HL-60 (cell line): ENCODE measurements around the gene FAM114A2.

Source experiments
- DNase-seq, 2 experiments: peaks; one replicate each; pipeline ENCODE4 v3.0.0-alpha.2; 2010 to 2020; ENCODE audit warnings: low read depth in 1 of 2, low spot score in 1 of 2
- H3K27ac ChIP-seq: fragments of 250-450 bp; sonication (Bioruptor Pico); replicated peaks from 2 replicates; pipeline ENCODE4 v1.5.1; 2020; ENCODE audit warnings: mild to moderate bottlenecking, moderate library complexity
- H3K27me3 ChIP-seq: fragments of 250-450 bp; sonication (Bioruptor Pico); 2 replicates; pipeline ENCODE4 v1.5.1; 2021; ENCODE audit warnings: mild to moderate bottlenecking, moderate library complexity; ENCODE audit not compliant: insufficient read depth, poor library complexity, severe bottlenecking
- H3K4me3 ChIP-seq: replicated peaks from 2 replicates; pipeline ENCODE4 v1.5.1; 2011; ENCODE audit warnings: mild to moderate bottlenecking, control low read depth, low read length; ENCODE audit not compliant: insufficient read depth
- GABPA ChIP-seq: IDR thresholded peaks from 2 replicates; pipeline ENCODE4 v1.6.1; 2012; ENCODE audit warnings: low read depth
- POLR2AphosphoS5 ChIP-seq: IDR thresholded peaks from 2 replicates; pipeline ENCODE4 v1.6.1; 2012; ENCODE audit warnings: low read depth
- SPI1 ChIP-seq: IDR thresholded peaks from 2 replicates; pipeline ENCODE4 v1.6.1; 2012; ENCODE audit warnings: low read depth, mild to moderate bottlenecking, borderline replicate concordance
- long read RNA-seq: library from polyadenylated mRNA; unstranded; transcript quantifications from one replicate; pipeline ENCODE4 v2.0.0, GENCODE V29; 2020
- TF ChIP-seq, protein P1 (sequence below): IDR thresholded peaks from 2 replicates; pipeline ENCODE4 v1.6.1; 2012; ENCODE audit warnings: low read depth; ENCODE audit not compliant: insufficient replicate concordance
- TF ChIP-seq, protein P2 (sequence below): IDR thresholded peaks from one replicate; pipeline ENCODE4 v1.5.1; 2011; ENCODE audit warnings: low read length, control low read depth, inconsistent platforms; ENCODE audit not compliant: insufficient read depth

Gene FAM114A2
- long read RNA-seq, full-length matches to known transcripts = 77 of 119 reads
- long read RNA-seq, partial matches to known transcripts = 10 of 119 reads
- long read RNA-seq, other reads (novel, unspliced or antisense) = 32 of 119 reads

DNA sequence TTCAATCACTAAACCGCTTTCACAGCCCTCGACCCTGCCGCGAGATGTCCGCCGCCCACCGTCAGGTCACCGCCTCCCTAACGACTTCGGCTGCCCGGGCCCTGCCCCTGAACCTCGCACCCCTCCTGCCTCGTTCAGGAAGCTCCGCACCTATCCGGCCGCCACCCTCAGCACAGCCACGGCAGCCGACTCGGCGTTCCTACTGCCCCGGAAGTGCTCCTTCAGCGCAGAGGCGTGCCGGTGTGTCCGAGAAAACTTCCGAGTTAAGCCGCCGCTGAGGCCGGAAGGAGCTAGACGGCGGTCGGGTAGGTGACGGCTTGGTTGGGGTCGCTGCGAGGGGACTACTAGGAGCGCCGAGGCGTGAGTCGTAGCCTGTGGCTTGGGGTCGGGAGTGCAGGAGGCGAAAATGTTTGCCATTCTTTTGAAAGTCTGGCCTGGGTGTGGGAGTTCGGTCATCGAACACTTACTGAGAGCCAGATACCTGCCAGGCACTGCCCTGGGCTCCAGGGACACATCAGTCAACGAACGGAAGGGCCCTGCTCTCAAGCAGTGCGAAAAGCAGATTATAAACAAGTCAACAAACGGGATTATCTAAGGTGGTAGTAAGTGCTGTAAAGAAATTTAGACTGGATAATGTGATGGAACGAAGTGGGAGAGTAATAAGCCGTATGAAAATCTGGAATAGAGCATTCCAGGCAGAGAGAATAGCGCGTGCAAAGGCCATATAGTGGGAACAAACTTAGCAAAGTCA lies at the start of gene FAM114A2, which contains the start of gene MFAP3:
TSS of gene FAM114A2 (minus strand) at position 204 of the 751 bp plus-strand sequence. CDS start 3,957 bp downstream, outside the sequence.
TSS of gene MFAP3 (plus strand) at position 261 of the 751 bp plus-strand sequence. CDS start 10,756 bp downstream, outside the sequence.
- peak within 1 kb of the TSS; percentile 75 for H3K4me3 ChIP-seq
- H3K27ac ChIP-seq = peak within 1 kb of the TSS; percentile 87
- peak; percentile 53 to 91 for DNase-seq
- H3K27me3 ChIP-seq = no peaks in the 10 kb centered on the region
- peak; percentile 89 for TF ChIP-seq POLR2AphosphoS5
- TF ChIP-seq, protein P1, sequence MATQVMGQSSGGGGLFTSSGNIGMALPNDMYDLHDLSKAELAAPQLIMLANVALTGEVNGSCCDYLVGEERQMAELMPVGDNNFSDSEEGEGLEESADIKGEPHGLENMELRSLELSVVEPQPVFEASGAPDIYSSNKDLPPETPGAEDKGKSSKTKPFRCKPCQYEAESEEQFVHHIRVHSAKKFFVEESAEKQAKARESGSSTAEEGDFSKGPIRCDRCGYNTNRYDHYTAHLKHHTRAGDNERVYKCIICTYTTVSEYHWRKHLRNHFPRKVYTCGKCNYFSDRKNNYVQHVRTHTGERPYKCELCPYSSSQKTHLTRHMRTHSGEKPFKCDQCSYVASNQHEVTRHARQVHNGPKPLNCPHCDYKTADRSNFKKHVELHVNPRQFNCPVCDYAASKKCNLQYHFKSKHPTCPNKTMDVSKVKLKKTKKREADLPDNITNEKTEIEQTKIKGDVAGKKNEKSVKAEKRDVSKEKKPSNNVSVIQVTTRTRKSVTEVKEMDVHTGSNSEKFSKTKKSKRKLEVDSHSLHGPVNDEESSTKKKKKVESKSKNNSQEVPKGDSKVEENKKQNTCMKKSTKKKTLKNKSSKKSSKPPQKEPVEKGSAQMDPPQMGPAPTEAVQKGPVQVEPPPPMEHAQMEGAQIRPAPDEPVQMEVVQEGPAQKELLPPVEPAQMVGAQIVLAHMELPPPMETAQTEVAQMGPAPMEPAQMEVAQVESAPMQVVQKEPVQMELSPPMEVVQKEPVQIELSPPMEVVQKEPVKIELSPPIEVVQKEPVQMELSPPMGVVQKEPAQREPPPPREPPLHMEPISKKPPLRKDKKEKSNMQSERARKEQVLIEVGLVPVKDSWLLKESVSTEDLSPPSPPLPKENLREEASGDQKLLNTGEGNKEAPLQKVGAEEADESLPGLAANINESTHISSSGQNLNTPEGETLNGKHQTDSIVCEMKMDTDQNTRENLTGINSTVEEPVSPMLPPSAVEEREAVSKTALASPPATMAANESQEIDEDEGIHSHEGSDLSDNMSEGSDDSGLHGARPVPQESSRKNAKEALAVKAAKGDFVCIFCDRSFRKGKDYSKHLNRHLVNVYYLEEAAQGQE = peak; percentile 55
- TF ChIP-seq, protein P2, sequence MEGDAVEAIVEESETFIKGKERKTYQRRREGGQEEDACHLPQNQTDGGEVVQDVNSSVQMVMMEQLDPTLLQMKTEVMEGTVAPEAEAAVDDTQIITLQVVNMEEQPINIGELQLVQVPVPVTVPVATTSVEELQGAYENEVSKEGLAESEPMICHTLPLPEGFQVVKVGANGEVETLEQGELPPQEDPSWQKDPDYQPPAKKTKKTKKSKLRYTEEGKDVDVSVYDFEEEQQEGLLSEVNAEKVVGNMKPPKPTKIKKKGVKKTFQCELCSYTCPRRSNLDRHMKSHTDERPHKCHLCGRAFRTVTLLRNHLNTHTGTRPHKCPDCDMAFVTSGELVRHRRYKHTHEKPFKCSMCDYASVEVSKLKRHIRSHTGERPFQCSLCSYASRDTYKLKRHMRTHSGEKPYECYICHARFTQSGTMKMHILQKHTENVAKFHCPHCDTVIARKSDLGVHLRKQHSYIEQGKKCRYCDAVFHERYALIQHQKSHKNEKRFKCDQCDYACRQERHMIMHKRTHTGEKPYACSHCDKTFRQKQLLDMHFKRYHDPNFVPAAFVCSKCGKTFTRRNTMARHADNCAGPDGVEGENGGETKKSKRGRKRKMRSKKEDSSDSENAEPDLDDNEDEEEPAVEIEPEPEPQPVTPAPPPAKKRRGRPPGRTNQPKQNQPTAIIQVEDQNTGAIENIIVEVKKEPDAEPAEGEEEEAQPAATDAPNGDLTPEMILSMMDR = no peak
- peak; percentile 98 for TF ChIP-seq GABPA
- no peak for TF ChIP-seq SPI1

DNA sequence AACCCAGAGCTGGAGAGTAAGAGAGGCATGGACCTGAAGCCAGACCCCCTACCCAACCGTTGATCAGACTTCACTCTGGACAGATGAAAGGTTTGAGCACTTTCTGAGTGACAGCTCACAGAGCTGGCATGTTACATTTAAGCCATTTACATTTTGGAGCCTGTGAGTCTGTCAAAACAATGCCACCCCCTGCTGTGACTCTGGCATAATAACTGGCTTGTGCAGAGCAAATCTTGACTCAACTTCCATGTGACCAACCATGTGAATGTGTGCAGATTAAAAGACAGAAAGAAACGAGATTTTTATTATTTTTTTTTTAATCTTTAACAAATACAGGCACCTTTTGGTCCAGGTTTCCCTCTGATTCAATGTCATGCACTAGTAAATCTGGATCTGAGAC lies 48.5 kb upstream of the FAM114A2 start:
- Histone ChIP-seq H3K27me3 (no peaks in the 10 kb centered on the region), H3K27ac (no peak overlapping the region), H3K4me3 (no peak overlapping the region)
- TF ChIP-seq, protein P2 = no peak
- no peak for TF ChIP-seq POLR2AphosphoS5
- no peak for TF ChIP-seq SPI1
- TF ChIP-seq GABPA = no peak
- TF ChIP-seq, protein P1 = no peak
- DNase-seq = no peak

DNA sequence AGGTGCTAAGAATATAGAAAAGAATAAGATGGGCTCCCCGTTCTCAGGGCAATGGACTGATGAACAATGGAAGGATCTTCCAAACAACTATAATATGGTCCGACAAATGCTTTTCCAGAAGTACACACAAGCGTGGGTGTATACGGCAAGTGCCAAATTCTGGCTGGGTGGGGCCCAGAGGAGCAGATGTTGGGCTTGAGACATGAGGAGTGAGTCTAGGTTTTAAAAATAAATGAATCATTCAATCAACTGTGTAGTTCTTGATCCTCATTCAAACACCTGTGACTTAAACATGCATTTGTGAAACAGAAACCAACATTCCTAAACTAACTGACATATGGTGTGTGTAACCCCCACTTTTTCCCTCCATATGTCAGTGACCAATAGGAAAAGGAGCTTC lies 47.9 kb upstream of the FAM114A2 start:
- no peak for TF ChIP-seq POLR2AphosphoS5
- no peak for TF ChIP-seq SPI1
- H3K27ac ChIP-seq = no peak overlapping the region
- no peak for DNase-seq
- H3K27me3 ChIP-seq = no peaks in the 10 kb centered on the region
- no peak overlapping the region for H3K4me3 ChIP-seq

DNA sequence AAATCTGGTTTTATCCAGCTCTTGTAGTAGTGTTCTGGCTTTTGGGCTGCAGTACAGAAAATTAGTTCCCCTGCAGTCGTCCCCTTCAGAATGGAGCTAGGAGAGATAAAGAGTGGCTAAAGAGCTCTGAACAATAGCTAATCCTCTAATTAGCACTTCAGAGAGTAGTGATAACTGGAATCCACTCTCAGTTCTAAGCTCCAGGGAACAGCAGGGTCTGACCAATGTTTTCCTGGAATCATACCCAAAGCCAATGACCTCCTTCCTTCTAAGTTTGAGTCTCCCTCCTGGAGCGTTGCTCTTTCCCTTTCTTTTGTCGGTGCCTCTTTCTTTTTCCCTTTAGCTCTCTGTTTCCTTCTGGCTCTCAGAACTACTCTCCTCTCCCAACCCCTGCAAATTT lies 47.4 kb upstream of the FAM114A2 start:
- TF ChIP-seq POLR2AphosphoS5 (no peak), GABPA (no peak), SPI1 (no peak)
- TF ChIP-seq, protein P1 = no peak
- TF ChIP-seq, protein P2 = no peak
- no peak for DNase-seq
- H3K27me3 ChIP-seq = no peaks in the 10 kb centered on the region
- no peak overlapping the region for H3K27ac ChIP-seq
- H3K4me3 ChIP-seq = no peak overlapping the region
